HG02970 (cell line): ENCODE results near the gene SPTBN4.
"Not testable (repeated sequence)": the region's sequence is repeated elsewhere in the genome, so short reads cannot be mapped to it uniquely, and the experiment has no call there.

Source experiments
- ATAC-seq: cut with Tn5 transposase; IDR thresholded peaks from one replicate; pipeline ENCODE4 v1.9.1; 2021; ENCODE audit warnings: mild to moderate bottlenecking, moderate library complexity, moderate number of reproducible peaks; ENCODE audit not compliant: unreplicated experiment, low FRiP score

Gene SPTBN4

DNA sequence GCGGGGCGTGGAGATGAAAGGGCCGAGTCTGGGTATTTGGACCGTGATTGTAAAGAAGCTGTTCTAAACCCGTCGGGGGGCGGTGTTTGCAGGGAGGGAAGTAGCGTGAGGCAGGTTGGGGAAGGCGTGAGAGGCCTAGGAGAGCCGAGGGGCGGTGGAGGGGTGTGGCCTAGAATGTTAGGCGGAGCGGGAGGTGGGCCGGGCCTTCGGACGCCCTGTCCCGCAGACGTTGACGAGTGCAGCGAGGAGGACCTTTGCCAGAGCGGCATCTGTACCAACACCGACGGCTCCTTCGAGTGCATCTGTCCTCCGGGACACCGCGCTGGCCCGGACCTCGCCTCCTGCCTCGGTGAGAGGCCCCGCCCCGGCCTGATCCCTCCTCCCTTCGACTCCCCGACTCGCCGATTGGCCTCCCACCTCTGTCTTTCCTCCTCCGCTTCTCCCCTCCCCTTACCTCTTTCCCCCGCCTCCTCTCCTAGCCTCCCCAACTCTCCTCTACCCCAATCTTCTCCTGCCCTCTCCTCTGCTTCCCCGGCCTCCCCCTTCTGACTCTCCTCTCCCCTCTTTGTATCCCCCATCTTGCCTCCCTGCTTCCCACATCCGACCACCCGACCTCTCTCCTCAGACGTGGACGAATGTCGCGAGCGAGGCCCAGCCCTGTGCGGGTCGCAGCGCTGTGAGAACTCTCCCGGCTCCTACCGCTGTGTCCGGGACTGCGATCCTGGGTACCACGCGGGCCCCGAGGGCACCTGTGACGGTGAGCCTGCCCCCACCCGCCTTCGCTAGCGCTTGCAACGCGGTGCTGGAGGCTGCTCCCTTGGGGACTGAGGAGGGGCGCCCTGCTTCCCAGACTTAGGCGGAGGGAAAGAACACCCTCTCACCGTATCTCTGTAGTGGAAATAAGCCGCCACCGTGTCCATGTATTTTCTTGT, 147.2 kb downstream of the SPTBN4 start:
- ATAC-seq, result peak; percentile 38

DNA sequence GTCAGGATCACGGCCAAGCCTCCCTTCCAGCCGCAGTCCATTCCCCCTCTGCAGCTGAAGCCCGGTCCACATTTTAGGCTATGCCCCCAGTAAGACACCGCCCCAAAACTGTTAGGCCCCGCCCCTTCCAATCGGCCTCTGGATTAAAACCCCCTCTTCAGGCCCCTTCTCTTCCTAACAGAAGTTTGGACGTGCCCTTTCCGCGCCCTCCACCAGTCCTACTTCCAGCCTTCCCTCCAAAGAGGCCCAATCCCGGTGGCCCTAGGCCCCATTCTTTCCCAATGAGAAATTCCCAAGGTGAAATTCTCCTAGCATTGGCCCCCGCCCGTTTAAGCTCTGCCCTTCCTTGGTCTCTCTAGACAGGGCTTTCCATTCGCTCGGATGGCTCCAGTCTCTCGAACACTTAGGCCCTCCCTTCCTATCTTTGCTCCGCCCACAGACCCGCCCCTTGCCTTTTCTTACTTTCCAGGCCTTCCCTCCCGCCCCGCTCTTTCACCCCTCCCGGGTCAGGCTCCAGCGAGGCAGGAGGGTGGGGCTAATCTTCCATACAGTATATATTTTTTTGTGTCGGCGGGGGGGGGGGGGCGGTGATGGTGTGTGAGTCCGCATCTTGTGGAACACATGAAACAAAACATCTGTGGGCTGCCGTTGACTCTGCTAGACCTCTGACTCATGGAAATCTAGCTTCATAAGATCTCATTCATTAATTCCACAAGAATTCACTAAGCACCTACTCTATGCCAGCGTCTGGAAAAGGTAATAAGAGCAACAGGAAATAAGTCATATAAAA, 148.0 kb downstream of the SPTBN4 start:
- ATAC-seq, result no peak

DNA sequence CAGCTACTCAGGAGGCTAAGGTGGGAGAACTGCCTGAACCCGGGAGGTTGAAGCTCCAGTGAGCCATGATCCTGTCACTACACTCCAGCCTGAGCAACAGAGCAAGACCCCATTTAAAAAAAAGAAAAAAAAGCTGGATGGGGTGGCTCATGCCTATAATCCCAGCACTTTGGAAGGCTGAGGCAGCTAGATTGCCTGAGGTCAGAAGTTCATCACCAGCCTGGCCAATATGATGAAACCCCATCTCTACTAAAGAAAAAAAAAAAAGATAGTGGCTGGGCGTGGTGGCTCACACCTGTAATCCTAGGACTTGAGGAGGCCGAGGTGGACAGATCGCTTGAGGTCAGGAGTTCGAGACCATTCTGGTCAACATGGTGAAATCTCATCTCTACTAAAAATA, 149.4 kb downstream of the SPTBN4 start:
- ATAC-seq, result no peak

DNA sequence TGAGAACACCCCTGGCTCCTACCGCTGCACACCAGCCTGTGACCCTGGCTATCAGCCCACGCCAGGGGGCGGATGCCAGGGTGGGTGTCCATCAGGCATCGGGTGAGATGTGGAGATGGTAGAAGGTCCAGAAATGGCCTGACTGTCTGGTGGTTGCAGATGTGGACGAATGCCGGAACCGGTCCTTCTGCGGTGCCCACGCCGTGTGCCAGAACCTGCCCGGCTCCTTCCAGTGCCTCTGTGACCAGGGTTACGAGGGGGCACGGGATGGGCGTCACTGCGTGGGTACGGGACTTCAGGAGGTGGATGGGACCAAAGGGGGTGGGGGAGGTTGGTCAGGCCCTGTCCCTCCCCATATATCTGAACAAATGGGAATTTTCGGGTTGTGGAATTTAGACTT, 150.1 kb downstream of the SPTBN4 start:
- no peak for ATAC-seq

DNA sequence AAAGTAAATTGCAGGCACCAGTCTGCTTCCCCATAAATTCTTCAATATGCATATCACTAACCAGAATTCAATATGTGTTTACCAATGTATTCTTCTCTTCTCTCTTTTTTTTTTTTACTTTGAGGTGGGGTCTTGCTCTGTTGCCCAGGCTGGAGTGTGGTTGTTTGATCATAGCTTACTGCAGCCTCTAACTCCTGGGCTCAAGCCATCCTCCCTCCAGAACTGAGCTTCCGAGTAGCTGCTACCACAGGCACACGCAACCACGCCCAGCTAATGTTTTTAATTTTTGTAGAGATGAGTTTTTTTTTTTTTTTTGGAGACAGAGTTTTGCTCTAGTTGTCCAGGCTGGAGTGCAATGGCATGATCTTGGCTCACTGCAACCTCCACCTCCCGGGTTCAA, 151.2 kb downstream of the SPTBN4 start:
- no peak for ATAC-seq

DNA sequence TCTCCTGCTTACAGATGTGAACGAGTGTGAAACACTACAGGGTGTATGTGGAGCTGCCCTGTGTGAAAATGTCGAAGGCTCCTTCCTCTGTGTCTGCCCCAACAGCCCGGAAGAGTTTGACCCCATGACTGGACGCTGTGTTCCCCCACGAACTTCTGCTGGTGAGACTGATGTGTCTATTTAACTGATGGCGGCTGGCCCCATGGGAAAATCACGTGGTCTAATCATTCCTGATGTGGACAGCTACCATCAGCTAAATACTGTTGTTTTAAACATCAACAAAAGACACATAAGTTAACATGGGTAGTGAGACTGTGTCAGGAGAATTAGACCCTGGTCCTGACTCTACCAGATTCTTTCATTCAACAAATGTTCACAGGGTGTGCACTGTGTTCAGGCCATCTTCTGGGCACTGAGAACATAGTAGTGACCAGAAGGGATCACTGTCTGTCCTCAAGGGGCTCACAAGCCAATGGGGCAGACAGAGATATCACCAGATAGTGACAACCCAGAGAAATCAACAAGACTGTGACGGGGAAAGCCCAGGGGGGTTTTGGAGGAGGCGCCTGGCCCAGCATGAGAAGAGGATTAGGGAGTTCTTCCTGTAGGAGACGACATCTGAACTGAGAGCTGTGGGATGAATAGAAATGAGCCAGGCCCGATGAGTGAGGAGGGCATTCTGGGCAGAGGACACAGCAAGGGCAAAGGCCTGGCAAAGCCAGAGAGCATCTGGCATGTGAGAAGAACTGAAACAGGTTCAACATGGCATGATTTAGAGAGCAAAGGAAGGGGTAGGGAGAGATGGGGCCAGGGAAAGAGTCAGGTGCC, 152.7 kb downstream of the SPTBN4 start:
- no peak for ATAC-seq

DNA sequence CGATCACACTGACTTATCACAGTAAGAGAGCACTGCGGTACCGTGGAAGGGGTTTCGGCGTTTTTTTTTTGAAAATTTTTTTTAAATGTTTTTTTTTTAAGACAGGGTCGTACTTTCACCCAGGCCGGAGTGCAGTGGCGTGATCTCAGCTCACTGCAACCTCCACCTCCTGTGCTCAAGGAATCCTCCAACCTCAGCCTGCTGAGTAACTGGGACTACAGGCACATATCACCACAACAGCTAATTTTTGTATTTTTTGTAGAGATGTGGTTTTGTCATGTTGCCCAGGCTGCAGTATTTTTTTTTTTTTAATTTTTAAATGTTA, 153.3 kb downstream of the SPTBN4 start:
- no peak for ATAC-seq

DNA sequence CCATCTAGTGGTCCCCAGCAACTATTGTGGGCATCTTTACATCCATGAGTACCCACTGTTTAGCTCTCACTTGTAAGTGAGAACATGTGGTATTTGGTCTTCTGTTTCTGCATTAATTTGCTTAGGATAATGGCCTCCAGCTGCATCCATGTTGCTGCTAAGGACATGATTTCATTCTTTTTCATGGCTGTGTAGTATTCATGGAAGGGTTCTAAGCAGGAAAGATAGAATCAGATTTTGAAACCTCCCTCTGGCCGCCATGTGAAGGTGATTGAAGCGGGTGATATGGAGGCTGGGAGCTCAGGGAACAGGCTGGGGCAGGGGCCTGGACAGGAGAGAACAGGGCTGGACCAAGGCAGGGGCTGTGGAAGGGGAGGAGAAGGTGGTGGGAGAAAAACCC, 154.5 kb downstream of the SPTBN4 start:
- ATAC-seq, result no peak

DNA sequence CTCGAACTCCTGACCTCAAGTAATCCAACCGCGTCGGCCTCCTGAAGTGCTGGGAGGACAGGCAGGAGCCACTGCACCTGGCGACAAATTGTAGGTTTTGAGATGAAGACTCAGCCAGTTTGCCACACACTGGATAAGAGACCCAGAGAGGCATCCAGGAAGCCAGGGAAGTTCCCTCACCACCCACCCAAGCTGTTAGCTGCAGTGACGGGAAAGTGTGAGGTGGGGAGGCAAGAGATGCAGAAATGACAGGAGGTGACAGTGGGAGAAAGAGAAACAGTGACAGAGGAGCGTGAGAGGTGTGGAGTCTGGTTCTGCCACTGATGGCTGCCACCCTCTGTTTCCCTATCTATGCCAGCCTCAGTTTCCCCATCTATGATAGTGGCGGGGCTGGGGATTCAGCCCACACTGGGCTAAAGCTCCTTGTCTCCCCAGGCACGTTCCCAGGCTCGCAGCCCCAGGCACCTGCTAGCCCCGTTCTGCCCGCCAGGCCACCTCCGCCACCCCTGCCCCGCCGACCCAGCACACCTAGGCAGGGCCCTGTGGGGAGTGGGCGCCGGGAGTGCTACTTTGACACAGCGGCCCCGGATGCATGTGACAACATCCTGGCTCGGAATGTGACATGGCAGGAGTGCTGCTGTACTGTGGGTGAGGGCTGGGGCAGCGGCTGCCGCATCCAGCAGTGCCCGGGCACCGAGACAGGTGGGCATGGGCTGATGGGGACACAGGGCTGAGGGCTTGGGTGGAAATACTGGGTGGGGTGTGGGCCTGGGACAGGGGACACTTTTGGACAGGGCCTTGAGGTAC, 155.4 kb downstream of the SPTBN4 start:
- no peak for ATAC-seq

DNA sequence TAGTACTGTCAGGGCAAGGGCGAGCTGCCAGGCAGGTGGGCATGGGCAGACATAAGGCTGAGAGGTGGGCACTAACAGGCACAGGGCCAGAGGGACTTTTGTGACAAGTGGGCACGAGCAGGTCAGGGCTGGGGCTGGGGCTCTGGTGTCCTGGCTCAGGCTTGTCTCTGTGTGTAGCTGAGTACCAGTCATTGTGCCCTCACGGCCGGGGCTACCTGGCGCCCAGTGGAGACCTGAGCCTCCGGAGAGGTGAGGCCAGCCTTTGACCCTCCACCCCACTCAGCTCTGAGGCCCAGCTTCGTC, 155.9 kb downstream of the SPTBN4 start:
- ATAC-seq, result no peak

DNA sequence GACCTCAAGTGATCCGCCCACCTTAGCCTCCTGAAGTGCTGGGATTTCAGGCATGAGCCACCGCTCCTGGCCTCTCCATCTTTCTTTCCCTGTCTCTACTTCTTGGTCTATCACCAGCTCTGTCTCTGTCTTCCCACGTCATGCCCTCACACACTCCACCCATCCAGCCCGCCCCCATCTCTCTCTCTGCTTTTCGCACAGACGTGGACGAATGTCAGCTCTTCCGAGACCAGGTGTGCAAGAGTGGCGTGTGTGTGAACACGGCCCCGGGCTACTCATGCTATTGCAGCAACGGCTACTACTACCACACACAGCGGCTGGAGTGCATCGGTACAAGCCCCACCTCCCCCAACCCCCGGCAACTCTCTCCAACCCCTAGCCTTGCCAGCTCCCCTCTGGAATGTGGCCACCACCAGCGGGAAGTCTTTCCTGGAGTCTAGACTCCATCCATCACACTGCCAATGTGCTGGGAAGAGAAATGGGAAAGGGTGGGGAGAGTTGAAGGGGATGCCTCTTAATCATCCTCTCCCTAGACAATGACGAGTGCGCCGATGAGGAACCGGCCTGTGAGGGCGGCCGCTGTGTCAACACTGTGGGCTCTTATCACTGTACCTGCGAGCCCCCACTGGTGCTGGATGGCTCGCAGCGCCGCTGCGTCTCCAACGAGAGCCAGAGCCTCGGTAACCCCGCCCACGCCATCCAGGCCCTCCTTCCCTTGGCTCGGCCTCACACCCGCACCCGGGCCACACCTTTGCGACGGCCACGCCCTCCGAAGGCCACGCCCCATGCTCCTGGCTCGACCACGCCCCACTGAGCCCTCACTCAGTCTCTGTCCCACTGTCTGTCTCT, 156.8 kb downstream of the SPTBN4 start:
- ATAC-seq, result no peak

DNA sequence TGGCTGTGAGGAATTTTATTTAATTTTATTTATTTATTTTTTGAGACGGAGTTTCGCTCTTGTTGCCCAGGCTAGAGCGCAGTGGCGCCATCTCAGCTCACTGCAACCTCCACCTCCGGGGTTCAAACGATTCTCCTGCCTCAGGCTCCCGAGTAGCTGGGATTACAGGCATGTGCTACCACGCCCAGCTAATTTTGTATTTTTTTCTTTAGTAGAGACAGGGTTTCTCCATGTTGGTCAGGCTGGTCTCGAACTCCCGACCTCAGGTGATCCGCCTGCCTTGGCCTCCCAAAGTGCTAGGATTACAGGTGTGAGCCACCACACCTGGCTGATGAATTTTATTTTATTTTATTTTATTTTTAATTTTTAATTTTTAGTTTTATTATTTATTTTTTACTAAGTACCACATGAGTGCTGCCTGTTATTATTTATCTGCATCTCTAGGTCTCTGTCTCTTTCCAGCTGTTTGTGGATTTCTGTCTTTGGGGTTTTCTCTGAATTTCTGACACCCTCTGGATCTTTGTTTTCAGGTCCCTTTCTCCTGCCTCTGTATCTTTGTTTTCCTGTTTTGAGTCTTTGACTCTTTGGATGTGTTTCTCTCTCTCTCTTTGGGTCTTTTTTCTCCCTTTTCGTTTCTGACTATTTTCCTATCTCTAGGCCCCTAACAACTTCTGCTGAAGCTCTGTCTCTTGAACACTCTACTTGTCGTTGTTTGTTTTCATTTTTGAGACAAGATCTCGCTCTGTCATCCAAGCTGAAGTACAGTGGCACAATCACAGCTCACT, 157.8 kb downstream of the SPTBN4 start:
- ATAC-seq, result not testable (repeated sequence)

DNA sequence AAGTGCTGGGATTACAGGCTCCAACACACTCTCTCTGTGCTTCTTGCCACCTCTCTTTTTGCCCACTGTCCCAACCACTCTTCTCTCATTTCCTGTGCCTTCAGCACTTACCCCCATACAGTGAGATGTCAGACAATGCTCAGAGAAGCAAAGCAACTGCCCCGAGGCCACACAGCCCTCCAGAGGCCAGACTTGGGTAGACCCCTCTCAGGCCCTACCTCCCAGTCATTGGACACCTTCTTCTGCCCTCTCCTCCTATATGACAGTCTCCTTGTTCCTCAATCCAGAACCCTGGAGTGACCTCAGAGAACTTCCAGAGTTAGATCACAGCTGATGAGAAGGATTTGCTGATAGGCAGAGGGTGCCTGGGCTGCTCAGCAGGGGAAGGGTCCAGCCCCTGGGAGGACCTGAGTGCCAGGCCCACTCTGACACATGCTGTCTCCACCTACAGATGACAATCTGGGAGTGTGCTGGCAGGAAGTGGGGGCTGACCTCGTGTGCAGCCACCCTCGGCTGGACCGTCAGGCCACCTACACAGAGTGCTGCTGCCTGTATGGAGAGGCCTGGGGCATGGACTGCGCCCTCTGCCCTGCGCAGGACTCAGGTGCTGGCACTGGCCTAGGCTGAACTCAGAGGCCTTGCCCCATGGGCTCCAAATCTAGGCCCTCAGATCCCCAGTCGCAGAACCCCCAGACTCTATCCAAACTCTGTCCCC, 158.8 kb downstream of the SPTBN4 start:
- no peak for ATAC-seq
